K562 (cell line): Measurements from ENCODE around the gene HPD. TPM values are rescaled to one million over a fixed set of nuclear protein-coding genes. Genes with fewer than 3 reads are reported as not detected.
A peak's percentile ranks its signal among the peaks of the same experiment; 100 is the strongest.

Experiments used
- BRD9 ChIP-seq: fragments of 450-650 bp; IDR thresholded peaks from 2 replicates; pipeline ENCODE4 v1.6.1; 2018; ENCODE audit warnings: low read depth; ENCODE audit not compliant: partially characterized antibody
- CEBPG ChIP-seq, 3 experiments: fragments of 200-800 bp in 1 of 3; sonication (Bioruptor generic) in 1 of 3; sonication (generic) in 1 of 3; formaldehyde crosslinking in 1 of 3; IDR thresholded peaks in 2 of 3; conservative IDR thresholded peaks in 1 of 3; 2 replicates each; pipeline versions ENCODE4 v1.6.1 to v1.8.0; 2016 to 2022; ENCODE audit warnings: missing compliant biosample characterization in 2 of 3, missing genetic modification characterization in 2 of 3, mild to moderate bottlenecking in 1 of 3, missing genetic modification reagents in 1 of 3
- DMBX1 ChIP-seq: fragments of 250-450 bp; sonication (Bioruptor Pico); IDR thresholded peaks from 2 replicates; pipeline ENCODE4 v1.8.0; 2022; ENCODE audit warnings: inconsistent platforms, mild to moderate bottlenecking, moderate library complexity, borderline replicate concordance
- MAFK ChIP-seq: IDR thresholded peaks from 2 replicates; pipeline ENCODE4 v1.6.1; 2011; ENCODE audit warnings: low read length, improper control_type of control experiment
- PHB ChIP-seq: fragments of 250-450 bp; sonication (Bioruptor Pico); IDR thresholded peaks from 2 replicates; pipeline ENCODE4 v1.5.0; 2021
- POLR2B ChIP-seq: fragments of 450-650 bp; IDR thresholded peaks from 2 replicates; pipeline ENCODE4 v1.6.1; 2018; ENCODE audit warnings: low read depth; ENCODE audit not compliant: partially characterized antibody
- RBBP5 ChIP-seq: fragments of 200-600 bp; sonication (generic); IDR thresholded peaks from 2 replicates; pipeline ENCODE4 v1.6.1; 2012; ENCODE audit warnings: borderline replicate concordance, mild to moderate bottlenecking, low read length, control low read depth, inconsistent platforms; ENCODE audit not compliant: insufficient read depth, poor library complexity, severe bottlenecking
- RFX1 ChIP-seq: fragments of 450-650 bp; IDR thresholded peaks from 2 replicates; pipeline ENCODE4 v1.6.1; 2016; ENCODE audit warnings: mild to moderate bottlenecking, moderate library complexity
- RNF2 ChIP-seq: sonication (generic); IDR thresholded peaks from 2 replicates; pipeline ENCODE4 v1.6.1; 2016
- SP1 ChIP-seq: sonication (generic); formaldehyde crosslinking; IDR thresholded peaks from 2 replicates; pipeline ENCODE4 v1.8.1; 2022; ENCODE audit warnings: mild to moderate bottlenecking, missing genetic modification reagents
- ZBTB8A ChIP-seq: fragments of 450-650 bp; IDR thresholded peaks from 2 replicates; pipeline ENCODE4 v1.6.1; 2018; ENCODE audit warnings: mild to moderate bottlenecking, moderate library complexity; ENCODE audit not compliant: partially characterized antibody
- ZNF232 ChIP-seq: sonication (generic); formaldehyde crosslinking; IDR thresholded peaks from 2 replicates; pipeline ENCODE4 v1.8.0; 2022; ENCODE audit warnings: mild to moderate bottlenecking, missing genetic modification reagents
- ZNF239 ChIP-seq: fragments of 250-450 bp; sonication (Bioruptor Pico); IDR thresholded peaks from 2 replicates; pipeline ENCODE4 v1.4.0; 2020; ENCODE audit warnings: mild to moderate bottlenecking
- ZNF699 ChIP-seq: fragments of 250-450 bp; sonication (Bioruptor Pico); IDR thresholded peaks from 2 replicates; pipeline ENCODE4 v1.8.0; 2021; ENCODE audit warnings: mild to moderate bottlenecking, moderate library complexity; ENCODE audit not compliant: insufficient replicate concordance
- ZNF830 ChIP-seq: fragments of 250-450 bp; sonication (Bioruptor Pico); IDR thresholded peaks from 2 replicates; pipeline ENCODE4 v1.5.0; 2021; ENCODE audit warnings: mild to moderate bottlenecking
- polyA plus RNA-seq, 8 experiments: library from polyadenylated mRNA; depleted of rRNA in 4 of 8; stranded (reverse) in 5 of 8; unstranded in 3 of 8; fragments of >200 nt; fragmentation: Nextera tagmentation in 2 of 8; fragmentation: Illumina TruSeq in 1 of 8; extraction: Ambion mirVana in 2 of 8; extraction: Trizol in 1 of 8; gene quantifications; 2 replicates each; pipeline versions ENCODE4 v1.2.1 to v1.2.3, GENCODE V29; 2011 to 2014; ENCODE audit warnings: inconsistent platforms in 1 of 8, missing spikeins in 1 of 8
- total RNA-seq, 7 experiments: library from RNA; depleted of rRNA in 6 of 7; stranded (reverse); fragments of >200 nt in 6 of 7; fragmentation: Illumina TruSeq in 2 of 7; extraction: Trizol in 2 of 7; gene quantifications; 2 replicates each; pipeline versions ENCODE4 v1.2.1 to v1.2.3, GENCODE V29; 2011 to 2021; ENCODE audit warnings: low replicate concordance in 1 of 7
- TF ChIP-seq, protein P1 (sequence below): fragments of 450-650 bp; formaldehyde crosslinking; IDR thresholded peaks from 2 replicates; pipeline ENCODE4 v1.4.0; 2020; ENCODE audit warnings: mild to moderate bottlenecking, mixed read lengths
- TF ChIP-seq, protein P2 (sequence below), 2 experiments: fragments of 450-650 bp; IDR thresholded peaks; 2 replicates each; pipeline ENCODE4 v1.6.1; 2016; ENCODE audit warnings: mild to moderate bottlenecking in 2 of 2, borderline replicate concordance in 1 of 2, low read depth in 1 of 2, moderate library complexity in 1 of 2

The HPD gene
- total and polyA plus RNA-seq, 9 of the 15 experiments (the other 6 are each of a cell fraction or from before 2014, with no cell fraction given) = 0.06 to 0.29 (median 0.07) TPM; not detected in 4

DNA sequence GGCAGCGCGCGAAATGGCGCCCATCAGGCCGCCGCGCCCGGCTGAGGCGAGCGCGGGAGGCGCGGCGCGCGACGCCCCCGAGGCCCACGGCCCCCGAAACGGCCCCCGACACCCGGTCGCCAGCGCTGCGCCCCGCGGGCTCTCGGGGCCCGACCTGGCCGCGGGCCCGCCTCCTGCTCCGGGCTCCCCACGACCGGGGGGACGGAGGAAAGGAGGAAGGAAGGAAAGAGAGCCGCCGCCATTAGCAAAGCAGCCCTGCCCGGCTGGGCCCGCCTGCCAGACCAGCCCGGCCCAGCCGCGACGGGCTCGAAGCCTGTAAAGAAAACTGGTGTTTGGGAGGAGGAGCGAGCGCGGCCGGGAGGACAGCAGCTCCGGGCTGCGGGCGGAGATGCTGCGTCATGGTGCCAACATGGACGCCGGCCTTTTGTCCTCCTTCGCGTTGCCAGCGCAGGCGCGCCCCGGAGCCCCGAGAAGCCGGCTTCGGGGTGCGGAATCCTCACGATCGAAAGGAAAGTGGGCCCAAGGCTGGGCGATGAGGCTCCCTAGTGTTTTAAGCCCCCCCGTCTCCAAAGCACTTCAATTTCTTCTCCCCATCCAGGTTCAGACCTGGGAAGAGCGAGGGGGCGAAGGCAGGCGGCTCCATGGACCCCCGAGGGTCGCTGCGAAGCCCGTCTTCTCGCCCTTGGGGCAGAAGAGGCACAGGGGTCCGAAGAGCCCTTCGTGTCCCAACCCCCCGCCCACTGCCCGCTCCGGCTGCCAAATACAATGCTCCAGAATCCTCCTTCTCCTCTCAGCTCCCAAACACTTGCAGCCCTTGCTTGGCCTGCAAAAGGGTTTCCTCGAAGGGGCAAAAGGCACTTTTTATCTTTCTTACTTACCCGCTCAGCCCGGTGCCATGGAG lies 57.7 kb downstream of the HPD start (continued):
- TF ChIP-seq ZNF699 (CRISPR knock-in tag) (no peak), DMBX1 (CRISPR knock-in tag) (no peak), RFX1 (no peak), PHB (CRISPR knock-in tag) (no peak), POLR2B (peak; percentile 70), RBBP5 (peak; percentile 8), SP1 (CRISPR knock-in tag) (peak; percentile 66), ZNF232 (CRISPR knock-in tag) (no peak), ZBTB8A (no peak), ZNF239 (CRISPR knock-in tag) (peak; percentile 55), BRD9 (peak; percentile 69), ZNF830 (CRISPR knock-in tag) (0 out of 2 replicates have a peak, but pooled peaks have one; percentile 42), MAFK (peak; percentile 81), RNF2 (no peak; the same call in 1 of the 2 replicates), CEBPG (CRISPR knock-in tag; IDR thresholded peaks at IDR 0.05) (no peak), CEBPG (tag; conservative IDR thresholded peaks at IDR 0.05 in 1 of 2, IDR thresholded peaks at IDR 0.05 in 1 of 2) (no peak)
- TF ChIP-seq, protein P1, sequence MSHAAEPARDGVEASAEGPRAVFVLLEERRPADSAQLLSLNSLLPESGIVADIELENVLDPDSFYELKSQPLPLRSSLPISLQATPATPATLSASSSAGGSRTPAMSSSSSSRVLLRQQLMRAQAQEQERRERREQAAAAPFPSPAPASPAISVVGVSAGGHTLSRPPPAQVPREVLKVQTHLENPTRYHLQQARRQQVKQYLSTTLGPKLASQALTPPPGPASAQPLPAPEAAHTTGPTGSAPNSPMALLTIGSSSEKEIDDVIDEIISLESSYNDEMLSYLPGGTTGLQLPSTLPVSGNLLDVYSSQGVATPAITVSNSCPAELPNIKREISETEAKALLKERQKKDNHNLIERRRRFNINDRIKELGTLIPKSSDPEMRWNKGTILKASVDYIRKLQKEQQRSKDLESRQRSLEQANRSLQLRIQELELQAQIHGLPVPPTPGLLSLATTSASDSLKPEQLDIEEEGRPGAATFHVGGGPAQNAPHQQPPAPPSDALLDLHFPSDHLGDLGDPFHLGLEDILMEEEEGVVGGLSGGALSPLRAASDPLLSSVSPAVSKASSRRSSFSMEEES (CRISPR knock-in tag) = no peak
- TF ChIP-seq, protein P2, sequence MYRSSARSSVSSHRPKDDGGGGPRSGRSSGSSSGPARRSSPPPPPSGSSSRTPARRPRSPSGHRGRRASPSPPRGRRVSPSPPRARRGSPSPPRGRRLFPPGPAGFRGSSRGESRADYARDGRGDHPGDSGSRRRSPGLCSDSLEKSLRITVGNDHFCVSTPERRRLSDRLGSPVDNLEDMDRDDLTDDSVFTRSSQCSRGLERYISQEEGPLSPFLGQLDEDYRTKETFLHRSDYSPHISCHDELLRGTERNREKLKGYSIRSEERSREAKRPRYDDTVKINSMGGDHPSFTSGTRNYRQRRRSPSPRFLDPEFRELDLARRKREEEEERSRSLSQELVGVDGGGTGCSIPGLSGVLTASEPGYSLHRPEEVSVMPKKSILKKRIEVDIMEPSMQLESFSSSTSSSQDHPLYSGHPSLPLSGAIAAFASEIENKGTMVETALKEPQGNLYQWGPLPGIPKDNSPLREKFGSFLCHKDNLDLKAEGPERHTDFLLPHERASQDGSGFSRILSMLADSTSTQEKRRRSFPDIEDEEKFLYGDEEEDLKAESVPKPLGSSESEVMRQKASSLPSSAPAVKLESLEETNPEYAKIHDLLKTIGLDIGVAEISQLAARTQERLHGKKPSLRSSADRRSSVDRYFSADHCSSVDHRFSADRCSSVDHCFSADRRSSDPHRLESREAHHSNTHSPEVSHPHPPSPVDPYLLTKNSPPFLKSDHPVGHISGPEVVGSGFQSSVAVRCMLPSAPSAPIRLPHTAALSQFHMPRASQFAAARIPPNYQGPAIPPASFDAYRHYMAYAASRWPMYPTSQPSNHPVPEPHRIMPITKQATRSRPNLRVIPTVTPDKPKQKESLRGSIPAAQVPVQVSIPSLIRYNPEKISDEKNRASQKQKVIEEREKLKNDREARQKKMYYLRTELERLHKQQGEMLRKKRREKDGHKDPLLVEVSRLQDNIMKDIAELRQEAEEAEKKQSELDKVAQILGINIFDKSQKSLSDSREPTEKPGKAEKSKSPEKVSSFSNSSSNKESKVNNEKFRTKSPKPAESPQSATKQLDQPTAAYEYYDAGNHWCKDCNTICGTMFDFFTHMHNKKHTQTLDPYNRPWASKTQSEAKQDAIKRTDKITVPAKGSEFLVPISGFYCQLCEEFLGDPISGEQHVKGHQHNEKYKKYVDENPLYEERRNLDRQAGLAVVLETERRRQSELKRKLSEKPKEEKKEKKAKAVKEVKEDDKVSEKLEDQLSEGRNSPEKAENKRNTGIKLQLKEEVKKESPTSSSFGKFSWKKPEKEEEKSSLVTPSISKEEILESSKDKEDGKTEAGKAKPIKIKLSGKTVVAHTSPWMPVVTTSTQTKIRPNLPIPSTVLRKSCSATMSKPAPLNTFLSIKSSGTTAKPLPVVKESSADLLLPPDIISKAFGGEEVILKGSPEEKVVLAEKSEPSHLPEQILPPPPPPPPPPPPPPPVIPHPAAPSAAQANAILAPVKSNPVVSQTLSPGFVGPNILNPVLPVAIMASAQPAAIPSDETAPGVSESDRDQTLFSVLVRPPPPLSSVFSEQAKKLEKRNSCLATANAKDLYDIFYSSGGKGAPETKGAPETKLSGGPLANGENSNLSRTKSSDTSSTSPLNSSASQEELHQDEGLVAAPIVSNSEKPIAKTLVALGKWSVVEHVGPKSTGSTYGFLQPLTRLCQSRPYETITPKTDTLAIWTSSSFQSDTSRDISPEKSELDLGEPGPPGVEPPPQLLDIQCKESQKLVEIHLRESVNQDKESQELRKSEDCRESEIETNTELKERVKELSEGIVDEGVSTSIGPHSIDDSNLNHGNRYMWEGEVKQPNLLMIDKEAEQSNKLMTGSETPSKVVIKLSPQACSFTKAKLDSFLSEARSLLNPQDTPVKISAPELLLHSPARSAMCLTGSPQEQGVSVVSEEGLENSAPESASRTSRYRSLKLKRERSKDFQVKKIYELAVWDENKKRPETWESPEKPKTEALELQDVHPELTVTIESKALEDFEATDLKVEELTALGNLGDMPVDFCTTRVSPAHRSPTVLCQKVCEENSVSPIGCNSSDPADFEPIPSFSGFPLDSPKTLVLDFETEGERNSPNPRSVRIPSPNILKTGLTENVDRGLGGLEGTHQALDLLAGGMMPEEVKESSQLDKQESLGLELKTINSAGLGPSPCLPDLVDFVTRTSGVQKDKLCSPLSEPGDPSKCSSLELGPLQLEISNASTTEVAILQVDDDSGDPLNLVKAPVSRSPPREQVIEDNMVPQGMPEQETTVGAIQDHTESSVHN (IDR thresholded peaks at IDR 0.05; ENCODE audit: borderline replicate concordance in 1 of 2, low read depth in 1 of 2) = no peak
